Vagina (tissue), 2 donors: ENCODE data around the gene MTUS2.

Experiments
- CTCF ChIP-seq, 3 experiments: fragments of 450-650 bp in 2 of 3; fragments of 200-600 bp in 1 of 3; sonication (generic) in 1 of 3; IDR thresholded peaks; one replicate each; pipeline ENCODE4 v1.5.1; 2017 to 2019; ENCODE audit warnings: antibody characterized with exemption in 3 of 3, mild to moderate bottlenecking in 2 of 3, moderate library complexity in 2 of 3
- POLR2A ChIP-seq, 2 donors: fragments of 450-650 bp; IDR thresholded peaks; one replicate each; pipeline ENCODE4 v1.6.1; 2017; ENCODE audit warnings: antibody characterized with exemption in 2 of 2, mild to moderate bottlenecking in 2 of 2, moderate library complexity in 2 of 2

- TF ChIP-seq POLR2A (IDR thresholded peaks at IDR 0.05) = no peak
- TF ChIP-seq CTCF (IDR thresholded peaks at IDR 0.05) = no peak
These were observed 725.8 kb downstream of the MTUS2 start for GRCh38 chr13:29545988-29546387.
